ENCODE results near the gene SLC16A6.

DNA sequence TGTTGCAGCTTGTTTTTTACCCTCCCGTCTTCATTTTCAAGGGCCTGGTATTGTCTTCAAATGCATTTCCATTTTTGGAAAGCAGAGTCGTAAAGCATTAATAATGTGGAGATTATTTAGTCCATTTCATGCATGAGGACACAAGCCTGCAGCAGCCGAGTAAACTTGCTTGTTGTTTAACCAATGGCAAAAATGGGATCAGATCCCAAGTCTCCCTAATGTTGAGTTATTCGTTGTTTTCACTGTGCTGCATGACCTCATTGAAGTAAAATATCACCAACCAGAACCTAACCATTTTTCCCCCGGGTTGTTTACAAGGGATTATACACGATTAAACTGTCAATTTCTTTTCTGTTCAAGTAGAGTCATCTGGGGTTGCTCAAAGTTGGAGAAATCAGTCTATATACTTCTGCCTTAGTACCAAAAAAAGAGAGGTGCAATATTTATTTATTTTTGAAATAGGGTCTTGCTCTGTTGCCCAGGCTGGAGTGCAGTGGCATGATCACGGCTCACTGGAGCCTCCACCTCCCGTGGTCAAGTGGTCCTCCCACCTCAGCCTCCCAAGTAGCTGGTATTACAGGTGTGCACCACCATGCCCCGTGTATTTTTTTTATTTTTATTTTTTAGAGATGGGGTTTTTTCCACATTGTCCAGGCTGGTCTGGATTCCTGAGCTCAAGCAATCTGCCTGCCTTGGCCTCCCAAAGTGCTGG lies 30.7 kb downstream of the SLC16A6 start:
- TF ChIP-seq, protein P1, sequence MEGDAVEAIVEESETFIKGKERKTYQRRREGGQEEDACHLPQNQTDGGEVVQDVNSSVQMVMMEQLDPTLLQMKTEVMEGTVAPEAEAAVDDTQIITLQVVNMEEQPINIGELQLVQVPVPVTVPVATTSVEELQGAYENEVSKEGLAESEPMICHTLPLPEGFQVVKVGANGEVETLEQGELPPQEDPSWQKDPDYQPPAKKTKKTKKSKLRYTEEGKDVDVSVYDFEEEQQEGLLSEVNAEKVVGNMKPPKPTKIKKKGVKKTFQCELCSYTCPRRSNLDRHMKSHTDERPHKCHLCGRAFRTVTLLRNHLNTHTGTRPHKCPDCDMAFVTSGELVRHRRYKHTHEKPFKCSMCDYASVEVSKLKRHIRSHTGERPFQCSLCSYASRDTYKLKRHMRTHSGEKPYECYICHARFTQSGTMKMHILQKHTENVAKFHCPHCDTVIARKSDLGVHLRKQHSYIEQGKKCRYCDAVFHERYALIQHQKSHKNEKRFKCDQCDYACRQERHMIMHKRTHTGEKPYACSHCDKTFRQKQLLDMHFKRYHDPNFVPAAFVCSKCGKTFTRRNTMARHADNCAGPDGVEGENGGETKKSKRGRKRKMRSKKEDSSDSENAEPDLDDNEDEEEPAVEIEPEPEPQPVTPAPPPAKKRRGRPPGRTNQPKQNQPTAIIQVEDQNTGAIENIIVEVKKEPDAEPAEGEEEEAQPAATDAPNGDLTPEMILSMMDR (IDR thresholded peaks at IDR 0.05): no peak
- no peak for TF ChIP-seq POLR2A (IDR thresholded peaks at IDR 0.05)
- TF ChIP-seq EP300 (IDR thresholded peaks at IDR 0.05): no peak
- no peak for TF ChIP-seq POLR2AphosphoS5 (IDR thresholded peaks at IDR 0.05)

Data from suprapubic skin (tissue), 4 donors.